ENCODE results near the gene ITGA8.
"Not testable (repeated sequence)": the region's sequence is repeated elsewhere in the genome, so short reads cannot be mapped to it uniquely, and the experiment has no call there.

- not testable (repeated sequence) for TF ChIP-seq CTCF (IDR thresholded peaks at IDR 0.05 in 8 of 11, conservative IDR thresholded peaks at IDR 0.05 in 3 of 11); POLR2AphosphoS5 (IDR thresholded peaks at IDR 0.05); POLR2A (IDR thresholded peaks at IDR 0.05)
Measured at GRCh38 chr10:15534928-15535538, 184.7 kb downstream of the ITGA8 start.

All from spleen (tissue), 7 donors.